ENCODE results near the gene EGFLAM.

Gene EGFLAM

GRCh38 chr5:38452201-38452600 lies 193.8 kb downstream of the EGFLAM start:
- no peak for FAIRE-seq

- FAIRE-seq, result no peak
These were observed 195.1 kb downstream of the EGFLAM start for GRCh38 chr5:38453506-38453905.

GRCh38 chr5:38453921-38454320 lies 195.6 kb downstream of the EGFLAM start:
- no peak for FAIRE-seq

- FAIRE-seq, result no peak
These were observed 197.5 kb downstream of the EGFLAM start for GRCh38 chr5:38455796-38456330.

- FAIRE-seq, result no peak
These were observed 198.5 kb downstream of the EGFLAM start for GRCh38 chr5:38456657-38457399.

GRCh38 chr5:38458174-38458573 lies 199.8 kb downstream of the EGFLAM start:
- no peak for FAIRE-seq

- FAIRE-seq, result no peak
These were observed 204.7 kb downstream of the EGFLAM start for GRCh38 chr5:38462976-38463633.

- FAIRE-seq, result no peak
These were observed 205.5 kb downstream of the EGFLAM start for GRCh38 chr5:38463634-38464521.

- FAIRE-seq, result no peak
These were observed 206.7 kb downstream of the EGFLAM start for GRCh38 chr5:38465061-38465460.

- FAIRE-seq, result no peak
These were observed 207.5 kb downstream of the EGFLAM start for GRCh38 chr5:38465702-38466423.

GRCh38 chr5:38466424-38467189 lies 208.2 kb downstream of the EGFLAM start:
- FAIRE-seq, result no peak

GRCh38 chr5:38467353-38468040 lies 209.1 kb downstream of the EGFLAM start:
- no peak for FAIRE-seq

- FAIRE-seq, result no peak
These were observed 209.9 kb downstream of the EGFLAM start for GRCh38 chr5:38468202-38468673.

- FAIRE-seq, result no peak
These were observed 210.8 kb downstream of the EGFLAM start for GRCh38 chr5:38468978-38469706.

GRCh38 chr5:38469707-38470267 lies 211.4 kb downstream of the EGFLAM start:
- no peak for FAIRE-seq

- no peak for FAIRE-seq
These were observed 213.3 kb downstream of the EGFLAM start for GRCh38 chr5:38471709-38472108.

- FAIRE-seq, result no peak
These were observed 214.2 kb downstream of the EGFLAM start for GRCh38 chr5:38472541-38472940.

- FAIRE-seq, result no peak
These were observed 214.6 kb downstream of the EGFLAM start for GRCh38 chr5:38473008-38473407.

- no peak for FAIRE-seq
These were observed 219.8 kb downstream of the EGFLAM start for GRCh38 chr5:38478166-38478565.

- no peak for FAIRE-seq
These were observed 220.5 kb downstream of the EGFLAM start for GRCh38 chr5:38478878-38479277.
